Measurements from ENCODE around the gene CDC123.

- TF ChIP-seq CTCF (IDR thresholded peaks at IDR 0.05) (no peak), POLR2AphosphoS5 (IDR thresholded peaks at IDR 0.05) (no peak)
These were observed 11.1 kb downstream of the CDC123 start for GRCh38 chr10:12207114-12207513.
